Thyroid gland (tissue), 4 donors: Measurements from ENCODE around the gene GBGT1. TPM values are rescaled to one million over a fixed set of nuclear protein-coding genes. Genes with fewer than 3 reads are reported as not detected.
"Not testable (repeated sequence)": the region's sequence is repeated elsewhere in the genome, so short reads cannot be mapped to it uniquely, and the experiment has no call there.

ENCODE experiments used
- DNase-seq, 2 donors: peaks; one replicate each; pipeline ENCODE4 v3.0.0-alpha.2; 2019
- H3K27ac ChIP-seq, 3 donors: fragments of 200-600 bp; sonication (generic); 1 replicate in 2 of 3; 2 replicates in 1 of 3; pipeline ENCODE4 v1.5.1; 2016 to 2019; ENCODE audit warnings: mild to moderate bottlenecking in 1 of 3, moderate library complexity in 1 of 3
- H3K27me3 ChIP-seq: fragments of 200-600 bp; sonication (generic); one replicate; pipeline ENCODE4 v1.5.1; 2019
- H3K36me3 ChIP-seq, 2 donors: fragments of 200-600 bp; sonication (generic); one replicate each; pipeline ENCODE4 v1.5.1; 2016 to 2019
- H3K4me1 ChIP-seq, 2 donors: fragments of 200-600 bp; sonication (generic); one replicate each; pipeline ENCODE4 v1.5.1; 2017 to 2019
- H3K4me3 ChIP-seq, 3 donors: fragments of 200-600 bp; sonication (generic); replicated peaks in 1 of 3; 1 replicate in 2 of 3; 2 replicates in 1 of 3; pipeline ENCODE4 v1.5.1; 2016; ENCODE audit warnings: mild to moderate bottlenecking in 1 of 3
- H3K9me3 ChIP-seq: fragments of 200-600 bp; sonication (generic); one replicate; pipeline ENCODE4 v1.5.1; 2017
- CTCF ChIP-seq, 6 experiments: fragments of 200-600 bp in 3 of 6; fragments of 450-650 bp in 3 of 6; sonication (generic) in 3 of 6; IDR thresholded peaks; one replicate each; pipeline ENCODE4 v1.5.1; 2016 to 2019; ENCODE audit warnings: antibody characterized with exemption in 6 of 6, mild to moderate bottlenecking in 2 of 6, inconsistent platforms in 1 of 6, moderate library complexity in 1 of 6
- POLR2A ChIP-seq, 2 donors: fragments of 450-650 bp; IDR thresholded peaks; one replicate each; pipeline ENCODE4 v1.6.1; 2017; ENCODE audit warnings: antibody characterized with exemption in 2 of 2, mild to moderate bottlenecking in 2 of 2, moderate library complexity in 1 of 2
- whole genome bisulfite sequencing, 2 donors: methylation state at CpG; one replicate each; pipeline ENCODE4 v1.1.5; 2017; 5-methylcytosine and 5-hydroxymethylcytosine counted together
- intact Hi-C: fragments of 100-400 bp; cut with DNase I; formaldehyde crosslinking; loops from one replicate; pipeline ENCODE4 v1.15.1; 2023
- total RNA-seq, 4 donors: library from RNA; depleted of rRNA; stranded (reverse); fragments of >200 nt; gene quantifications; one replicate each; pipeline ENCODE4 v1.2.3, GENCODE V29; 2016

GBGT1 gene
- total RNA-seq = 10 to 100 TPM; 21.4 to 45.0 (median 25.1) TPM

- Histone ChIP-seq H3K27ac (peak within 1 kb of the TSS; percentile 36 to 68 (median 68)), H3K4me3 (peak within 1 kb of the TSS; percentile 3 to 67 (median 47)), H3K36me3 (no peaks in the 10 kb centered on the region), H3K27me3 (no peaks in the 10 kb centered on the region), H3K4me1 (peaks cover 15 to 27% of the 10 kb centered on the region in 2 donors), H3K9me3 (no peaks in the 10 kb centered on the region)
- TF ChIP-seq CTCF (IDR thresholded peaks at IDR 0.05) (no peak), POLR2A (IDR thresholded peaks at IDR 0.05) (peak in 1 of 2 donors; percentile 51)
- intact Hi-C loops = no loop called here
- WGBS, 2 donors = 2 to 4% methylated on average over 23 to 33 of the region's 56 CpGs
- peak; percentile 61 to 69 for DNase-seq
Observed at GRCh38 chr9:133163504-133164172, at the start of gene GBGT1. TSS of gene GBGT1 (minus strand) at chr9:133163914. CDS start at chr9:133162412, 1,502 bp downstream.

GRCh38 chr9:133210609-133211008 lies 46.9 kb upstream of the GBGT1 start:
- Histone ChIP-seq H3K27me3 (no peaks in the 10 kb centered on the region), H3K4me3 (no peak overlapping the region), H3K36me3 (no peaks in the 10 kb centered on the region), H3K4me1 (no peaks in the 10 kb centered on the region), H3K27ac (no peak overlapping the region), H3K9me3 (no peaks in the 10 kb centered on the region)
- no peak for DNase-seq
- 91 to 93% methylated on average over 7 of the region's 7 CpGs for WGBS, 2 donors
- TF ChIP-seq CTCF (IDR thresholded peaks at IDR 0.05) (no peak), POLR2A (IDR thresholded peaks at IDR 0.05) (no peak)
- intact Hi-C loops = no loop called here

- DNase-seq = no peak
- Histone ChIP-seq H3K4me3 (no peak overlapping the region), H3K9me3 (no peaks in the 10 kb centered on the region), H3K27ac (no peak overlapping the region), H3K36me3 (no peaks in the 10 kb centered on the region), H3K27me3 (no peaks in the 10 kb centered on the region), H3K4me1 (no peaks in the 10 kb centered on the region)
- 27 to 34% methylated on average over 7 of the region's 7 CpGs for WGBS, 2 donors
- intact Hi-C loops = no loop called here
- no peak for TF ChIP-seq CTCF (IDR thresholded peaks at IDR 0.05)
- TF ChIP-seq POLR2A (IDR thresholded peaks at IDR 0.05) = no peak
Observed at GRCh38 chr9:133210202-133210532, 46.5 kb upstream of the GBGT1 start.

- H3K4me3 ChIP-seq, intact Hi-C loops, H3K27me3 ChIP-seq, H3K4me1 ChIP-seq, H3K36me3 ChIP-seq, H3K9me3 ChIP-seq, H3K27ac ChIP-seq, DNase-seq: not testable (repeated sequence)
- 76 to 79% methylated on average over 21 to 22 of the region's 29 CpGs for WGBS, 2 donors
Observed at GRCh38 chr9:133209327-133210201, 45.9 kb upstream of the GBGT1 start.

- H3K4me1 ChIP-seq, H3K27ac ChIP-seq, H3K36me3 ChIP-seq, DNase-seq, intact Hi-C loops, H3K27me3 ChIP-seq, H3K4me3 ChIP-seq, H3K9me3 ChIP-seq: not testable (repeated sequence)
- 90% methylated on average over 2 of the region's 18 CpGs; no CpG with 5 or more reads in 1 of the 2 donors for WGBS, 2 donors
Observed at GRCh38 chr9:133208880-133209300, 45.2 kb upstream of the GBGT1 start, which contains the start of gene OBP2B. TSS of gene OBP2B (minus strand) at chr9:133209250. CDS start at chr9:133209199, 51 bp downstream.

GRCh38 chr9:133208171-133208879 lies 44.6 kb upstream of the GBGT1 start:
- H3K36me3 ChIP-seq, H3K4me1 ChIP-seq, H3K27me3 ChIP-seq, DNase-seq, H3K27ac ChIP-seq, intact Hi-C loops, H3K9me3 ChIP-seq, H3K4me3 ChIP-seq: not testable (repeated sequence)
- WGBS, 2 donors = 82 to 91% methylated on average over 8 to 10 of the region's 16 CpGs
